GM19468 (cell line): ENCODE results near the gene RAB4B.
"Not testable (repeated sequence)": the region's sequence is repeated elsewhere in the genome, so short reads cannot be mapped to it uniquely, and the experiment has no call there.

Experiments
- ATAC-seq: cut with Tn5 transposase; IDR thresholded peaks from one replicate; pipeline ENCODE4 v1.9.1; 2021; ENCODE audit warnings: mild to moderate bottlenecking, moderate library complexity, moderate number of reproducible peaks; ENCODE audit not compliant: unreplicated experiment; ENCODE audit errors: extremely low read depth

The RAB4B gene

GRCh38 chr19:40801426-40802299 is 23.6 kb downstream of the RAB4B start:
- no peak for ATAC-seq

GRCh38 chr19:40802300-40803169 is 24.5 kb downstream of the RAB4B start:
- ATAC-seq = no peak

- ATAC-seq = no peak
Observed at GRCh38 chr19:40803170-40803856, 25.3 kb downstream of the RAB4B start.

GRCh38 chr19:40803857-40804782 is 26.1 kb downstream of the RAB4B start:
- no peak for ATAC-seq

- ATAC-seq = no peak
Observed at GRCh38 chr19:40804783-40805242, 26.8 kb downstream of the RAB4B start.

- ATAC-seq = no peak
Observed at GRCh38 chr19:40805258-40805868, 27.3 kb downstream of the RAB4B start.

GRCh38 chr19:40806423-40807146 is 28.5 kb downstream of the RAB4B start:
- ATAC-seq = no peak

- no peak for ATAC-seq
Observed at GRCh38 chr19:40807147-40808020, 29.3 kb downstream of the RAB4B start.

GRCh38 chr19:40808021-40808325 is 29.9 kb downstream of the RAB4B start:
- ATAC-seq = no peak

GRCh38 chr19:40808497-40808896 is 30.4 kb downstream of the RAB4B start:
- no peak for ATAC-seq

- ATAC-seq = no peak
Observed at GRCh38 chr19:40809358-40810086, 31.5 kb downstream of the RAB4B start.

GRCh38 chr19:40810160-40810559 is 32.1 kb downstream of the RAB4B start:
- no peak for ATAC-seq

GRCh38 chr19:40810649-40811408 is 32.8 kb downstream of the RAB4B start:
- ATAC-seq = not testable (repeated sequence)

- ATAC-seq = no peak
Observed at GRCh38 chr19:40811478-40812341, 33.7 kb downstream of the RAB4B start.

GRCh38 chr19:40812571-40812970 is 34.5 kb downstream of the RAB4B start:
- ATAC-seq = not testable (repeated sequence)
